D721Med (cell line): Measurements from ENCODE around the gene OBSCN.

ENCODE experiments used
- DNase-seq: peaks from one replicate; pipeline ENCODE4 v3.0.0; 2011; ENCODE audit warnings: low spot score; ENCODE audit not compliant: insufficient read length
- FAIRE-seq: peaks from 2 replicates; lab custom pipeline; 2011; peaks lifted over from hg19 to GRCh38; lab: Jason Lieb, UNC
- CTCF ChIP-seq: IDR thresholded peaks from 2 replicates; pipeline ENCODE4 v1.5.1; 2012; ENCODE audit warnings: mild to moderate bottlenecking, control low read depth; ENCODE audit not compliant: insufficient read depth; ENCODE audit errors: missing control alignments

Gene OBSCN

GRCh38 chr1:228379666-228380065 is 171.8 kb downstream of the OBSCN start:
- no peak for FAIRE-seq
- TF ChIP-seq CTCF: no peak
- no peak for DNase-seq

- no peak for DNase-seq
- no peak for FAIRE-seq
- TF ChIP-seq CTCF: no peak
Observed at GRCh38 chr1:228381356-228381755, 173.5 kb downstream of the OBSCN start.

- no peak for FAIRE-seq
- TF ChIP-seq CTCF: no peak
Observed at GRCh38 chr1:228383773-228384172, 175.9 kb downstream of the OBSCN start.

GRCh38 chr1:228385232-228385631 is 177.4 kb downstream of the OBSCN start:
- peak; percentile 11 for FAIRE-seq
- no peak for TF ChIP-seq CTCF
- no peak for DNase-seq

More at GRCh38 chr1:228383773-228384172, 175.9 kb downstream of the OBSCN start:
- DNase-seq: no peak

- FAIRE-seq (no peak), DNase-seq (no peak)
- no peak for TF ChIP-seq CTCF
Observed at GRCh38 chr1:228387321-228387720, 179.5 kb downstream of the OBSCN start.

GRCh38 chr1:228390649-228391048 is 182.8 kb downstream of the OBSCN start:
- DNase-seq (no peak), FAIRE-seq (no peak)
- no peak for TF ChIP-seq CTCF

- DNase-seq (no peak), FAIRE-seq (no peak)
- no peak for TF ChIP-seq CTCF
Observed at GRCh38 chr1:228391411-228392020, 183.7 kb downstream of the OBSCN start.
